PFSK-1 (cell line): Measurements from ENCODE around the gene VEGFC.

Experiments
- FOXP2 ChIP-seq: optimal IDR thresholded peaks from 2 replicates; pipeline ENCODE3; 2011; ENCODE audit warnings: borderline replicate concordance, control low read depth, inconsistent platforms; ENCODE audit not compliant: insufficient read depth; ENCODE audit errors: extremely low read length, extremely low read depth
- POLR2AphosphoS5 ChIP-seq: IDR thresholded peaks from 2 replicates; pipeline ENCODE4 v1.6.1; 2012; ENCODE audit warnings: low read depth, mild to moderate bottlenecking, control low read depth, low read length, moderate library complexity
- REST ChIP-seq, 2 experiments: IDR thresholded peaks; 2 replicates each; pipeline versions ENCODE4 v1.6.1 to v1.8.0; 2011 to 2012; ENCODE audit warnings: low read depth in 2 of 2, low read length in 2 of 2, control low read depth in 1 of 2, inconsistent platforms in 1 of 2, mild to moderate bottlenecking in 1 of 2, moderate library complexity in 1 of 2; ENCODE audit not compliant: insufficient read depth in 1 of 2
- SIN3A ChIP-seq: IDR thresholded peaks from 2 replicates; pipeline ENCODE4 v1.6.1; 2012; ENCODE audit warnings: mild to moderate bottlenecking, low read length, moderate library complexity, borderline replicate concordance; ENCODE audit not compliant: insufficient read depth
- TAF1 ChIP-seq: IDR thresholded peaks from 2 replicates; pipeline ENCODE4 v1.6.1; 2012; ENCODE audit warnings: low read length, control low read depth, borderline replicate concordance; ENCODE audit not compliant: insufficient read depth

The VEGFC gene

GRCh38 chr4:176660561-176660960 lies 132.2 kb downstream of the VEGFC start:
- TF ChIP-seq REST (IDR thresholded peaks at IDR 0.05; ENCODE audit: insufficient read depth in 1 of 2, low read depth in 2 of 2, low read length in 2 of 2) (no peak), FOXP2 (no peak), SIN3A (no peak), TAF1 (no peak), POLR2AphosphoS5 (no peak)

- TF ChIP-seq FOXP2 (no peak), REST (IDR thresholded peaks at IDR 0.05; ENCODE audit: insufficient read depth in 1 of 2, low read depth in 2 of 2, low read length in 2 of 2) (no peak), POLR2AphosphoS5 (no peak), SIN3A (no peak), TAF1 (no peak)
These were observed 136.6 kb downstream of the VEGFC start for GRCh38 chr4:176656108-176656507.

- TF ChIP-seq POLR2AphosphoS5 = no peak
- TF ChIP-seq SIN3A = no peak
- TF ChIP-seq TAF1 = no peak
- no peak for TF ChIP-seq REST (IDR thresholded peaks at IDR 0.05; ENCODE audit: insufficient read depth in 1 of 2, low read depth in 2 of 2, low read length in 2 of 2)
- no peak for TF ChIP-seq FOXP2
These were observed 138.0 kb downstream of the VEGFC start for GRCh38 chr4:176654565-176655216.

GRCh38 chr4:176653401-176654220 lies 139.1 kb downstream of the VEGFC start:
- TF ChIP-seq POLR2AphosphoS5 = no peak
- TF ChIP-seq FOXP2 = no peak
- no peak for TF ChIP-seq REST (IDR thresholded peaks at IDR 0.05; ENCODE audit: insufficient read depth in 1 of 2, low read depth in 2 of 2, low read length in 2 of 2)
- no peak for TF ChIP-seq TAF1
- no peak for TF ChIP-seq SIN3A

- TF ChIP-seq FOXP2 = no peak
- no peak for TF ChIP-seq POLR2AphosphoS5
- no peak for TF ChIP-seq SIN3A
- TF ChIP-seq TAF1 = no peak
- no peak for TF ChIP-seq REST (IDR thresholded peaks at IDR 0.05; ENCODE audit: insufficient read depth in 1 of 2, low read depth in 2 of 2, low read length in 2 of 2)
These were observed 146.4 kb downstream of the VEGFC start for GRCh38 chr4:176646311-176646710.
